ENCODE results near the gene CLDN8.

GRCh38 chr21:30233228-30234020 lies 17.5 kb upstream of the CLDN8 start:
- TF ChIP-seq POLR2A (IDR thresholded peaks at IDR 0.05; ENCODE audit: low read depth): no peak
- no peak for TF ChIP-seq CTCF (IDR thresholded peaks at IDR 0.05)
- TF ChIP-seq POLR2AphosphoS5 (IDR thresholded peaks at IDR 0.05): no peak

Data from esophagus muscularis mucosa (tissue), 3 donors.